ENCODE data around the gene TPD52L2.
"Not testable (repeated sequence)": the region's sequence is repeated elsewhere in the genome, so short reads cannot be mapped to it uniquely, and the experiment has no call there.

The TPD52L2 gene

GRCh38 chr20:63903796-63904561 lies 38.9 kb downstream of the TPD52L2 start:
- peak overlapping the region; percentile 99 for H3K27ac Mint-ChIP-seq (ENCODE audit: low read depth)
- peaks cover 13% of the 10 kb centered on the region for H3K36me3 Mint-ChIP-seq (ENCODE audit: insufficient read depth)
- no peaks in the 10 kb centered on the region for H3K9me3 Mint-ChIP-seq
- no peak for ATAC-seq (replicated peaks; ENCODE audit: extremely low read depth, poor library complexity, severe bottlenecking)
- H3K27me3 Mint-ChIP-seq, result no peaks in the 10 kb centered on the region
- DNase-seq (ENCODE audit: low spot score in 2 of 2), result no peak
- peaks cover 34% of the 10 kb centered on the region for H3K4me1 Mint-ChIP-seq
- no peak overlapping the region for H3K4me3 Mint-ChIP-seq

- H3K36me3 Mint-ChIP-seq (ENCODE audit: insufficient read depth), result peaks cover 8% of the 10 kb centered on the region
- no peak overlapping the region for H3K4me3 Mint-ChIP-seq
- ATAC-seq (replicated peaks; ENCODE audit: extremely low read depth, poor library complexity, severe bottlenecking), result no peak
- peaks cover 42% of the 10 kb centered on the region for H3K4me1 Mint-ChIP-seq
- H3K27me3 Mint-ChIP-seq, result no peaks in the 10 kb centered on the region
- H3K9me3 Mint-ChIP-seq, result no peaks in the 10 kb centered on the region
- H3K27ac Mint-ChIP-seq (ENCODE audit: low read depth), result peak overlapping the region; percentile 13
- no peak for DNase-seq (ENCODE audit: low spot score in 2 of 2)
These were observed 43.1 kb downstream of the TPD52L2 start for GRCh38 chr20:63908008-63908682.

GRCh38 chr20:63911176-63911575 lies 46.1 kb downstream of the TPD52L2 start:
- Mint-ChIP-seq H3K4me1 (peaks cover 44% of the 10 kb centered on the region), H3K27me3 (no peaks in the 10 kb centered on the region), H3K9me3 (no peaks in the 10 kb centered on the region), H3K4me3 (no peak overlapping the region), H3K36me3 (ENCODE audit: insufficient read depth) (peaks cover 5% of the 10 kb centered on the region), H3K27ac (ENCODE audit: low read depth) (peak overlapping the region; percentile 64)
- no peak for ATAC-seq (replicated peaks; ENCODE audit: extremely low read depth, poor library complexity, severe bottlenecking)
- DNase-seq (ENCODE audit: low spot score in 2 of 2), result no peak

- Mint-ChIP-seq H3K27me3 (no peaks in the 10 kb centered on the region), H3K4me3 (no peak overlapping the region), H3K9me3 (no peaks in the 10 kb centered on the region), H3K4me1 (peaks cover 37% of the 10 kb centered on the region), H3K27ac (ENCODE audit: low read depth) (peak overlapping the region; percentile 12), H3K36me3 (ENCODE audit: insufficient read depth) (peaks cover 8% of the 10 kb centered on the region)
- DNase-seq (ENCODE audit: low spot score in 2 of 2), result no peak
- no peak for ATAC-seq (replicated peaks; ENCODE audit: extremely low read depth, poor library complexity, severe bottlenecking)
These were observed 48.7 kb downstream of the TPD52L2 start for GRCh38 chr20:63913768-63914167.

GRCh38 chr20:63915471-63915870 lies 50.4 kb downstream of the TPD52L2 start:
- DNase-seq (ENCODE audit: low spot score in 2 of 2), result no peak
- Mint-ChIP-seq H3K9me3 (no peaks in the 10 kb centered on the region), H3K27me3 (no peaks in the 10 kb centered on the region), H3K27ac (ENCODE audit: low read depth) (no peak overlapping the region), H3K4me3 (no peak overlapping the region), H3K36me3 (ENCODE audit: insufficient read depth) (peaks cover 6% of the 10 kb centered on the region), H3K4me1 (peaks cover 28% of the 10 kb centered on the region)
- ATAC-seq (replicated peaks; ENCODE audit: extremely low read depth, poor library complexity, severe bottlenecking), result no peak

- Mint-ChIP-seq H3K27ac (ENCODE audit: low read depth) (peak overlapping the region; percentile 55), H3K4me1 (peaks cover 20% of the 10 kb centered on the region)
- H3K27me3 Mint-ChIP-seq; ATAC-seq (replicated peaks; ENCODE audit: extremely low read depth, poor library complexity, severe bottlenecking); H3K4me3 Mint-ChIP-seq; DNase-seq (ENCODE audit: low spot score in 2 of 2); H3K9me3 Mint-ChIP-seq; H3K36me3 Mint-ChIP-seq (ENCODE audit: insufficient read depth): not testable (repeated sequence)
These were observed 51.4 kb downstream of the TPD52L2 start for GRCh38 chr20:63916371-63916939.

GRCh38 chr20:63917811-63918210 lies 52.7 kb downstream of the TPD52L2 start:
- no peak for ATAC-seq (replicated peaks; ENCODE audit: extremely low read depth, poor library complexity, severe bottlenecking)
- peaks cover 17% of the 10 kb centered on the region for H3K4me1 Mint-ChIP-seq
- DNase-seq (ENCODE audit: low spot score in 2 of 2), result no peak
- no peak overlapping the region for H3K27ac Mint-ChIP-seq (ENCODE audit: low read depth)
- no peaks in the 10 kb centered on the region for H3K9me3 Mint-ChIP-seq
- H3K27me3 Mint-ChIP-seq, result no peaks in the 10 kb centered on the region
- peaks cover 13% of the 10 kb centered on the region for H3K36me3 Mint-ChIP-seq (ENCODE audit: insufficient read depth)
- no peak overlapping the region for H3K4me3 Mint-ChIP-seq

GRCh38 chr20:63919130-63919529 lies 54.1 kb downstream of the TPD52L2 start:
- no peaks in the 10 kb centered on the region for H3K9me3 Mint-ChIP-seq
- ATAC-seq (replicated peaks; ENCODE audit: extremely low read depth, poor library complexity, severe bottlenecking) (no peak), DNase-seq (ENCODE audit: low spot score in 2 of 2) (no peak)
- no peaks in the 10 kb centered on the region for H3K27me3 Mint-ChIP-seq
- H3K4me3 Mint-ChIP-seq, result no peak overlapping the region
- H3K4me1 Mint-ChIP-seq, result peaks cover 11% of the 10 kb centered on the region
- H3K27ac Mint-ChIP-seq (ENCODE audit: low read depth), result no peak overlapping the region
- peaks cover 13% of the 10 kb centered on the region for H3K36me3 Mint-ChIP-seq (ENCODE audit: insufficient read depth)

GRCh38 chr20:63920226-63920625 lies 55.2 kb downstream of the TPD52L2 start:
- Mint-ChIP-seq H3K4me3 (no peak overlapping the region), H3K27me3 (no peaks in the 10 kb centered on the region), H3K36me3 (ENCODE audit: insufficient read depth) (peaks cover 15% of the 10 kb centered on the region), H3K27ac (ENCODE audit: low read depth) (no peak overlapping the region), H3K4me1 (peaks cover 12% of the 10 kb centered on the region), H3K9me3 (no peaks in the 10 kb centered on the region)
- ATAC-seq (replicated peaks; ENCODE audit: extremely low read depth, poor library complexity, severe bottlenecking), result no peak
- DNase-seq (ENCODE audit: low spot score in 2 of 2), result no peak

- Mint-ChIP-seq H3K27ac (ENCODE audit: low read depth) (no peak overlapping the region), H3K9me3 (no peaks in the 10 kb centered on the region), H3K27me3 (no peaks in the 10 kb centered on the region), H3K36me3 (ENCODE audit: insufficient read depth) (peaks cover 28% of the 10 kb centered on the region), H3K4me3 (no peak overlapping the region), H3K4me1 (peaks cover 19% of the 10 kb centered on the region)
- no peak for ATAC-seq (replicated peaks; ENCODE audit: extremely low read depth, poor library complexity, severe bottlenecking)
- no peak for DNase-seq (ENCODE audit: low spot score in 2 of 2)
These were observed 58.6 kb downstream of the TPD52L2 start for GRCh38 chr20:63923651-63924050.

GRCh38 chr20:63924241-63924640 lies 59.2 kb downstream of the TPD52L2 start:
- DNase-seq (ENCODE audit: low spot score in 2 of 2) (no peak), ATAC-seq (replicated peaks; ENCODE audit: extremely low read depth, poor library complexity, severe bottlenecking) (no peak)
- Mint-ChIP-seq H3K9me3 (no peaks in the 10 kb centered on the region), H3K27me3 (no peaks in the 10 kb centered on the region), H3K4me3 (no peak overlapping the region), H3K27ac (ENCODE audit: low read depth) (no peak overlapping the region), H3K36me3 (ENCODE audit: insufficient read depth) (peaks cover 33% of the 10 kb centered on the region), H3K4me1 (peaks cover 19% of the 10 kb centered on the region)

- H3K4me3 Mint-ChIP-seq, result no peak overlapping the region
- H3K4me1 Mint-ChIP-seq, result peaks cover 19% of the 10 kb centered on the region
- H3K36me3 Mint-ChIP-seq (ENCODE audit: insufficient read depth), result peaks cover 36% of the 10 kb centered on the region
- H3K27me3 Mint-ChIP-seq, result no peaks in the 10 kb centered on the region
- DNase-seq (ENCODE audit: low spot score in 2 of 2) (no peak), ATAC-seq (replicated peaks; ENCODE audit: extremely low read depth, poor library complexity, severe bottlenecking) (no peak)
- no peaks in the 10 kb centered on the region for H3K9me3 Mint-ChIP-seq
- H3K27ac Mint-ChIP-seq (ENCODE audit: low read depth), result peak overlapping the region; percentile 4
These were observed 61.2 kb downstream of the TPD52L2 start for GRCh38 chr20:63926298-63926697.

GRCh38 chr20:63929071-63929470 lies 64.0 kb downstream of the TPD52L2 start:
- Mint-ChIP-seq H3K27me3 (no peaks in the 10 kb centered on the region), H3K36me3 (ENCODE audit: insufficient read depth) (peaks cover 37% of the 10 kb centered on the region), H3K27ac (ENCODE audit: low read depth) (no peak overlapping the region), H3K9me3 (no peaks in the 10 kb centered on the region), H3K4me3 (no peak overlapping the region), H3K4me1 (peaks cover 19% of the 10 kb centered on the region)
- ATAC-seq (replicated peaks; ENCODE audit: extremely low read depth, poor library complexity, severe bottlenecking) (no peak), DNase-seq (ENCODE audit: low spot score in 2 of 2) (no peak)

All from central memory CD8-positive, alpha-beta T cell (primary cell).